SK-N-SH (cell line): ENCODE measurements around the gene KRTAP1-1.

ENCODE experiments used
- CHD2 ChIP-seq: fragments of 150-350 bp; IDR thresholded peaks from 2 replicates; pipeline ENCODE4 v1.6.1; 2018; ENCODE audit warnings: low read length; ENCODE audit not compliant: partially characterized antibody
- FOXJ3 ChIP-seq: sonication (generic); formaldehyde crosslinking; IDR thresholded peaks from 2 replicates; pipeline ENCODE4 v1.5.1; 2020; ENCODE audit warnings: mild to moderate bottlenecking, missing genetic modification reagents
- MXI1 ChIP-seq: IDR thresholded peaks from 2 replicates; pipeline ENCODE4 v1.6.1; 2012; ENCODE audit warnings: mild to moderate bottlenecking, low read depth, low read length, improper control_type of control experiment
- RAD21 ChIP-seq: IDR thresholded peaks from 2 replicates; pipeline ENCODE4 v1.6.1; 2012; ENCODE audit warnings: mild to moderate bottlenecking, low read length
- RFX5 ChIP-seq: IDR thresholded peaks from 2 replicates; pipeline ENCODE4 v1.6.1; 2012; ENCODE audit warnings: mild to moderate bottlenecking, improper control_type of control experiment, low read length
- TAF1 ChIP-seq: IDR thresholded peaks from 2 replicates; pipeline ENCODE4 v1.6.1; 2012; ENCODE audit warnings: low read depth, mild to moderate bottlenecking, low read length, moderate library complexity, borderline replicate concordance
- TF ChIP-seq, protein P1 (sequence below): fragments of 200-600 bp; sonication (generic); IDR thresholded peaks from 2 replicates; pipeline ENCODE4 v1.6.1; 2017; ENCODE audit warnings: antibody characterized with exemption, mild to moderate bottlenecking, moderate library complexity
- TF ChIP-seq, protein P2 (sequence below): fragments of 150-350 bp; IDR thresholded peaks from 2 replicates; pipeline ENCODE4 v1.6.1; 2017; ENCODE audit warnings: antibody characterized with exemption, low read length, low read depth, borderline replicate concordance

DNA sequence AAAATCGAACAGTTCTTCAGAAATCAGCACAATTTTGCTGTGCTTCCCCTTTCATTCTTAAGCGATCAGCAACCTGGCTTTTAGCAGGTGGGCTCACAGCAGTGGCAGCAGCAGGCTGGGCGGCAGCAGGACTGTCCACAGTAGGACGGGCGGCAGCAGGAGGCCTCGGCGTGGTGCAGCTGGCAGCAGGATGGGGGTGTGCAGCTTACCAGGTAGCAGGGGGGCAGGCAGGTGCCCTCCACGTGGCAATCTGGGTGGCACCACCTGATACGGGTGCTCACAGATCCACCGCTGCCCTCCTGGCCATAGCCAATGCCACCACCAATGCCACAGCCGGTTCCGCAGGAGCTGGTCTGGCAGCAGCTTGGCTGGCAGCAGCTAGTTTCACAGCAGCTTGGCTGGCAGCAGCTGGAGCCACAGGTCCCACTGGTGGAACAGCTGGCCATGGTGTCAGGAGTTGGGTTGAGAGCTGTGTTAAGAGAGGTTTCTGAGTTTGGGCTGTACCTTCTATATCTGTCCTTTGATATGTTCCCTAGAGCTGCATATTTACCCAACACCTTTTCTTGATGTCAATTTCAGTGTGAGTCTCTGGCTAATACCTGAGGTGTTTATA lies 11.5 kb downstream of the KRTAP1-1 start, which contains the start of gene KRTAP1-4:
- TF ChIP-seq RAD21 (no peak), MXI1 (no peak), TAF1 (no peak), RFX5 (no peak), CHD2 (no peak), FOXJ3 (CRISPR knock-in tag) (no peak)
- TF ChIP-seq, protein P1, sequence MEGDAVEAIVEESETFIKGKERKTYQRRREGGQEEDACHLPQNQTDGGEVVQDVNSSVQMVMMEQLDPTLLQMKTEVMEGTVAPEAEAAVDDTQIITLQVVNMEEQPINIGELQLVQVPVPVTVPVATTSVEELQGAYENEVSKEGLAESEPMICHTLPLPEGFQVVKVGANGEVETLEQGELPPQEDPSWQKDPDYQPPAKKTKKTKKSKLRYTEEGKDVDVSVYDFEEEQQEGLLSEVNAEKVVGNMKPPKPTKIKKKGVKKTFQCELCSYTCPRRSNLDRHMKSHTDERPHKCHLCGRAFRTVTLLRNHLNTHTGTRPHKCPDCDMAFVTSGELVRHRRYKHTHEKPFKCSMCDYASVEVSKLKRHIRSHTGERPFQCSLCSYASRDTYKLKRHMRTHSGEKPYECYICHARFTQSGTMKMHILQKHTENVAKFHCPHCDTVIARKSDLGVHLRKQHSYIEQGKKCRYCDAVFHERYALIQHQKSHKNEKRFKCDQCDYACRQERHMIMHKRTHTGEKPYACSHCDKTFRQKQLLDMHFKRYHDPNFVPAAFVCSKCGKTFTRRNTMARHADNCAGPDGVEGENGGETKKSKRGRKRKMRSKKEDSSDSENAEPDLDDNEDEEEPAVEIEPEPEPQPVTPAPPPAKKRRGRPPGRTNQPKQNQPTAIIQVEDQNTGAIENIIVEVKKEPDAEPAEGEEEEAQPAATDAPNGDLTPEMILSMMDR = no peak
- TF ChIP-seq, protein P2, sequence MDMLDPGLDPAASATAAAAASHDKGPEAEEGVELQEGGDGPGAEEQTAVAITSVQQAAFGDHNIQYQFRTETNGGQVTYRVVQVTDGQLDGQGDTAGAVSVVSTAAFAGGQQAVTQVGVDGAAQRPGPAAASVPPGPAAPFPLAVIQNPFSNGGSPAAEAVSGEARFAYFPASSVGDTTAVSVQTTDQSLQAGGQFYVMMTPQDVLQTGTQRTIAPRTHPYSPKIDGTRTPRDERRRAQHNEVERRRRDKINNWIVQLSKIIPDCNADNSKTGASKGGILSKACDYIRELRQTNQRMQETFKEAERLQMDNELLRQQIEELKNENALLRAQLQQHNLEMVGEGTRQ = no peak
